ENCODE data around the gene FLNB.
A peak's percentile ranks its signal among the peaks of the same experiment; 100 is the strongest.

Gene FLNB

DNA sequence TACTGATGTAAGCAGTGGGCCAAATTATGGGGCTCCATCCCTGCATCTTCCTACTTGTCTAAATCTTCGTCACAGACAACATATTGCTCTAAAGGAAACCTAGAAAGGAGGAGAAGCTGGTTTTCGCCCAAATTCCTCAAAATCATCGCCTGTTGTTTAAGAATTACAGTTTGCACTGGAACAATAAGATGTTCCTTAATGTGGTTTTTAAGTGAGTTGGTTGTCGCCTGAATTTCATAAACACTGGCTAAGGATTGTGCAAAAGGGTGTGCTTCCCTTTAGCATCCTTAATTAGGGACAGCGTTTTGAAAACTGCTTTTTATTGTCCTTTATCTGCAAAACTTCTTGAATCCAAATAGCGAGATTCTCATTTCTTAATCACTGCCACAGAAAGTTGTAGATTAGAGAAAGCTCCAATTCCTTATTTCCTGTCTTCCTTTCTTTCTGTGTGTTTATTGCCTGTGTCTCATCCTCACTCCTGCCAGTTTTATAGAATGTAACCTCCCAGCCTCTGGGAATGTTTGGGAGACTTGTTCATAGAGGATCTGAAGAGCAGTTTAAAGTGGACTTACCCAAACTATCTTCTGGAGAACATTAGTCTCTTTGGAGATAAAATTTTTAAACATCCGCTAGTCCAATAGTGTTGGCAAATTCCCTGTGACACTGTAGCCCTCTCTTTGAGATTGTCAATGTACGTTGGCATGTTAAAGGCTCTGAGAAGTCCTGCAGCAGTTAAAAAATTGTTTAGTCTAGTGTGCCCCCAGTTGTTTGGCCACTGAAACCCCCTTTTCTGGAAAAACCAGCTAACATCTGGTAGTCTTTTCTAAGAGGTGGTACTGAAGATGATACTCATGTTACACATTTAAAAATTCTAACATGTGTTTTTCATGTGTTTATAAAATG lies 50.4 kb downstream of the FLNB start:
- no peak overlapping the region for H3K9ac ChIP-seq (ENCODE audit: low read depth, low read length, poor library complexity)
- no peaks in the 10 kb centered on the region for H3K9me3 ChIP-seq (replicated peaks in 1 of 2; ENCODE audit: control insufficient read depth in 2 of 2, insufficient read depth in 1 of 2, low read depth in 1 of 2, low read length in 2 of 2)
- H4K91ac ChIP-seq (ENCODE audit: low read depth, low read length, poor library complexity) = no peak overlapping the region
- H2AK5ac ChIP-seq (ENCODE audit: low read depth, low read length) = no peak overlapping the region
- DNase-seq (ENCODE audit: low spot score) = no peak
- no peak overlapping the region for H3K4me3 ChIP-seq (ENCODE audit: low read length in 2 of 2)
- no peak overlapping the region for H3K14ac ChIP-seq (ENCODE audit: low read length)
- H3K79me1 ChIP-seq (ENCODE audit: low read depth, low read length) = no peaks in the 10 kb centered on the region
- no peak overlapping the region for H2BK15ac ChIP-seq (ENCODE audit: low read length)
- no peaks in the 10 kb centered on the region for H3K36me3 ChIP-seq (replicated peaks in 1 of 2; ENCODE audit: control insufficient read depth in 2 of 2, insufficient read depth in 2 of 2, low read length in 2 of 2)
- H3K27me3 ChIP-seq (ENCODE audit: control insufficient read depth in 3 of 3, insufficient read depth in 3 of 3, low read depth in 1 of 3, low read length in 3 of 3) = no peaks in the 10 kb centered on the region
- no peak overlapping the region for H3K23ac ChIP-seq (ENCODE audit: low read depth, low read length, poor library complexity)
- peaks cover 2 to 20% of the 10 kb centered on the region in 2 donors for H3K4me1 ChIP-seq (ENCODE audit: control insufficient read depth in 2 of 2, insufficient read depth in 1 of 2, low read depth in 1 of 2, low read length in 2 of 2)
- H2BK120ac ChIP-seq (ENCODE audit: low read depth, low read length) = no peak overlapping the region
- no peak overlapping the region for H2BK5ac ChIP-seq (ENCODE audit: low read length)
- H3K27ac ChIP-seq (replicated peaks; ENCODE audit: low read length) = no peak overlapping the region
- no CpG with 5 or more reads among the region's 8 CpGs for WGBS, 2 donors (ENCODE audit: extremely low coverage in 2 of 2, insufficient read length in 2 of 2, insufficient replicate concordance in 1 of 2)
- no peak overlapping the region for H2AFZ ChIP-seq (ENCODE audit: low read length)
- no peak overlapping the region for H3K4ac ChIP-seq (ENCODE audit: low read length)
- no peak overlapping the region for H3K4me2 ChIP-seq (ENCODE audit: insufficient read depth, low read length, poor library complexity, severe bottlenecking)
- no peak overlapping the region for H3K18ac ChIP-seq (ENCODE audit: low read length)
- no peak overlapping the region for H2BK12ac ChIP-seq (ENCODE audit: low read length)
- no peak overlapping the region for H4K8ac ChIP-seq (ENCODE audit: low read depth, low read length)

DNA sequence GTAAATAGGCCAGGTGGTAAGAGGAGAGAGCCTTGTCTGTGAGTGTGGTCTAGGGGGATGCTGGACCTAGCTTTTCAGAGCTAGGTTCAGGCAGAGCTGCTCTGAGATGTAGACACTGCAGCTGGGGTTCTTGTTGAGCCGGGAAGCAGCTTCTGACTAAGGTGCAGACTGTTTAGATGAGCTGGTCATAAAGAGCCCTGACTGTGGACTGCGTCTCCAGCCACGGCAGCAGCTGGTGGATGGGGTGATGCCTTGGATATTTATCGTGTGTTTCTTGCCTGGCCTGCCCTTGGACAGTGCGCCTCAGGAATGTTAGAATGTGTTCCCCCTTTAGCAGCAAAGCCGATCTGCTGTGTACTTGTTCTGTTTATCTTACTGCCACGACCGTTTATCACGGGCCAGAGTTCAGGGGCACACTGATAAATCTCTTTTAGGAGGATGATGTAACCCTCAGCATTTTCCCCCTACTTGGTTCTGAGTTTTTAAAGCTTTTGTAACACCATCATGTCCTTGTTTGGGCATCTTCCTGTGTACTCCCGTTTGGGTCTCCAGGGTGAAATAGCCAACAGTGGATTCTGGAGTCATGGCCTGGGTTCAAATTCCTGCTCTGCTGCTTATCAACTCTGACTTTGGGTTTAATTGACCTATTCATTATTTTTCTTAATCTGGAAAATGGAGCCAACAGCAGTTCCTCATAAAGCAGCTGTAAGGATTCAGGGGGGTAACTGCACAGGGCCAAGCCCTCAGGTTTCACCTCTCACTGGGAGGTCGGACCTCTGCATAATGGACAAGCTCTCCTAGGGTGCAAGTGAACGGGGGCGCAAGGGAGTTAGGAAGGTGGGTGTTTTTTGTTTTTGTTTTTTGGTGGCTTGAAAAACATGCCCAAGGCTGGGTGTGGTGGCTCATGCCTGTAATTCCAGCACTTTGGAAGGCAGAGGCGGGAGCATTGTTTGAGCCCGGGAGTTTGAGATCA lies 51.4 kb downstream of the FLNB start:
- Histone ChIP-seq H3K23ac (ENCODE audit: low read depth, low read length, poor library complexity) (no peak overlapping the region), H2AFZ (ENCODE audit: low read length) (no peak overlapping the region), H3K14ac (ENCODE audit: low read length) (no peak overlapping the region), H3K27ac (replicated peaks; ENCODE audit: low read length) (no peak overlapping the region), H2BK120ac (ENCODE audit: low read depth, low read length) (no peak overlapping the region), H3K4me3 (ENCODE audit: low read length in 2 of 2) (no peak overlapping the region), H4K8ac (ENCODE audit: low read depth, low read length) (no peak overlapping the region), H2AK5ac (ENCODE audit: low read depth, low read length) (no peak overlapping the region), H3K36me3 (replicated peaks in 1 of 2; ENCODE audit: control insufficient read depth in 2 of 2, insufficient read depth in 2 of 2, low read length in 2 of 2) (no peaks in the 10 kb centered on the region), H2BK12ac (ENCODE audit: low read length) (no peak overlapping the region), H3K79me1 (ENCODE audit: low read depth, low read length) (no peaks in the 10 kb centered on the region), H3K9me3 (replicated peaks in 1 of 2; ENCODE audit: control insufficient read depth in 2 of 2, insufficient read depth in 1 of 2, low read depth in 1 of 2, low read length in 2 of 2) (no peaks in the 10 kb centered on the region), H4K91ac (ENCODE audit: low read depth, low read length, poor library complexity) (no peak overlapping the region), H3K4ac (ENCODE audit: low read length) (no peak overlapping the region), H3K18ac (ENCODE audit: low read length) (peak overlapping the region; percentile 21), H2BK5ac (ENCODE audit: low read length) (no peak overlapping the region), H3K4me2 (ENCODE audit: insufficient read depth, low read length, poor library complexity, severe bottlenecking) (no peak overlapping the region), H3K27me3 (ENCODE audit: control insufficient read depth in 3 of 3, insufficient read depth in 3 of 3, low read depth in 1 of 3, low read length in 3 of 3) (no peaks in the 10 kb centered on the region), H3K9ac (ENCODE audit: low read depth, low read length, poor library complexity) (no peak overlapping the region), H3K4me1 (ENCODE audit: control insufficient read depth in 2 of 2, insufficient read depth in 1 of 2, low read depth in 1 of 2, low read length in 2 of 2) (peaks cover 2 to 20% of the 10 kb centered on the region in 2 donors), H2BK15ac (ENCODE audit: low read length) (no peak overlapping the region)
- DNase-seq (ENCODE audit: low spot score) = no peak
- whole genome bisulfite sequencing, 2 donors (ENCODE audit: extremely low coverage in 2 of 2, insufficient read length in 2 of 2, insufficient replicate concordance in 1 of 2) = no CpG with 5 or more reads among the region's 15 CpGs

GRCh38 chr3:58062472-58062871 lies 54.2 kb downstream of the FLNB start:
- no peak overlapping the region for H2AFZ ChIP-seq (ENCODE audit: low read length)
- no peaks in the 10 kb centered on the region for H3K36me3 ChIP-seq (replicated peaks in 1 of 2; ENCODE audit: control insufficient read depth in 2 of 2, insufficient read depth in 2 of 2, low read length in 2 of 2)
- no peak overlapping the region for H2BK5ac ChIP-seq (ENCODE audit: low read length)
- no peak for DNase-seq (ENCODE audit: low spot score)
- H3K79me1 ChIP-seq (ENCODE audit: low read depth, low read length) = no peaks in the 10 kb centered on the region
- WGBS, 2 donors (ENCODE audit: extremely low coverage in 2 of 2, insufficient read length in 2 of 2, insufficient replicate concordance in 1 of 2) = no CpG with 5 or more reads among the region's 5 CpGs
- H3K14ac ChIP-seq (ENCODE audit: low read length) = no peak overlapping the region
- no peak overlapping the region for H2BK12ac ChIP-seq (ENCODE audit: low read length)
- H2AK5ac ChIP-seq (ENCODE audit: low read depth, low read length) = no peak overlapping the region
- H3K9ac ChIP-seq (ENCODE audit: low read depth, low read length, poor library complexity) = no peak overlapping the region
- H3K27me3 ChIP-seq (ENCODE audit: control insufficient read depth in 3 of 3, insufficient read depth in 3 of 3, low read depth in 1 of 3, low read length in 3 of 3) = no peaks in the 10 kb centered on the region
- H3K27ac ChIP-seq (replicated peaks; ENCODE audit: low read length) = no peak overlapping the region
- peaks cover 5 to 28% of the 10 kb centered on the region in 2 donors for H3K4me1 ChIP-seq (ENCODE audit: control insufficient read depth in 2 of 2, insufficient read depth in 1 of 2, low read depth in 1 of 2, low read length in 2 of 2)
- no peak overlapping the region for H4K91ac ChIP-seq (ENCODE audit: low read depth, low read length, poor library complexity)
- H3K23ac ChIP-seq (ENCODE audit: low read depth, low read length, poor library complexity) = no peak overlapping the region
- no peak overlapping the region for H2BK15ac ChIP-seq (ENCODE audit: low read length)
- no peaks in the 10 kb centered on the region for H3K9me3 ChIP-seq (replicated peaks in 1 of 2; ENCODE audit: control insufficient read depth in 2 of 2, insufficient read depth in 1 of 2, low read depth in 1 of 2, low read length in 2 of 2)
- no peak overlapping the region for H3K4ac ChIP-seq (ENCODE audit: low read length)
- no peak overlapping the region for H2BK120ac ChIP-seq (ENCODE audit: low read depth, low read length)
- H4K8ac ChIP-seq (ENCODE audit: low read depth, low read length) = no peak overlapping the region
- no peak overlapping the region for H3K4me2 ChIP-seq (ENCODE audit: insufficient read depth, low read length, poor library complexity, severe bottlenecking)
- H3K18ac ChIP-seq (ENCODE audit: low read length) = no peak overlapping the region
- no peak overlapping the region for H3K4me3 ChIP-seq (ENCODE audit: low read length in 2 of 2)

All from neuronal stem cell (in vitro differentiated cells).